ENCODE data around the gene FOXP1.
A peak's percentile ranks its signal among the peaks of the same experiment; 100 is the strongest.
"Not testable (repeated sequence)": the region's sequence is repeated elsewhere in the genome, so short reads cannot be mapped to it uniquely, and the experiment has no call there.

Gene FOXP1

DNA sequence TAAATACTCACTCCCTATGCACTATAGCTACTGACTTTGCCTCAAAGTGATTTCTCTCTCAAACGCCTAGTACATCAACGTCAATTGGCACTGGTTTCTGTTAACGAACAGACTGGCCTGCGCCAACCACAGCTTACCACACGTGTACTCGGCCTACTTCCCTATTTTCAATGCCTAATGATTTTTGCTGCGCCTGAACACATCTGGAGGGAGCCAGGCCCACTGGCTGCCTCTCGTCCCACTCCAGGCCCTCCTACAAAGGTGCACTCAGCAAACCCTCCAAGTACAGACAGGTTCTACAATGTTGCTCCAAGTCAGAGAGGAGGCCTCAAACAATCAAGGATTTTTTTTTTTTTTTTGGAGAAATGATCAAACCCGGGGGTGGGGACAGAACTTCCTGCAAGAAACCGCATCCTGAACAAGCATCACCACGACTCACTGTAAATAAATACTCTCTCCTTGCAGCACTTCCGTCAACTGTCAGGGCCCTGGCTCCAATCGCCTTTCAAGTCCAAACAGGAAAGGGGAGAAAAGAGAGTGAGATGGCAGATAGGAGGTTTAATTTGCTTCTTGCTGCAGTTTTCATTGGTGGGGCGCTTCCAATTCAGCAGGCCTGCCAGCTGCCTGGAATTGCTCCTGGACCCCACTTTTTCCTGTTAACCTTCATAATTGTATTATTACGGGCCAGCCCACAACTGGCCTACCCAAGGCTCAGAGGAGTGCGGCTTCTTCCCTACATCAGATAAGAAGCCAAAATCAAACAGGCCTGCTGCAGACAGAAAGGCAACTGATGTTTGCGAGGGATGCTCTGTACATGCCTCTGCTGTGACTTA is 139.3 kb downstream of the FOXP1 start:
- no peak for DNase-seq

GRCh38 chr3:71443332-71443731 is 140.2 kb downstream of the FOXP1 start:
- DNase-seq = no peak

DNA sequence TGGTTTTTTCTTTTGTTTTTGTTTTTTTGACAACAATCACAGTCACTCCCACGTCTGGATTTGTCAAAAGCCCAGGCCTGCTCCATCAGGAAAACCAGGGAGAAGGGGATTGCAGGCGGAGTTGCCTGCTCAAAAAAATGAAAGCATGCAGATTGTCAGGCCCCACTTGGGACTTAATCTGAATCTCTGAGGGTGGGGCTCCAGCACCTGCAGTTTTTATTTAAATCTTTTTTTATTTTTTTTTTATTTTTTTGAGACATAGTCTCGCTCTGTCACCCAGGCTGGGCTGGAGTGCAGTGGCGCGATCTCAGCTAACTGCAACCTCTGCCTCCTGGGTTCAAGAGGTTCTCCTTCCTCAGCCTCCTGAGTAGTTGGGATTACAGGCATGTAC is 140.9 kb downstream of the FOXP1 start:
- no peak for DNase-seq

- no peak for DNase-seq
These were observed 141.4 kb downstream of the FOXP1 start for GRCh38 chr3:71441925-71442651.

DNA sequence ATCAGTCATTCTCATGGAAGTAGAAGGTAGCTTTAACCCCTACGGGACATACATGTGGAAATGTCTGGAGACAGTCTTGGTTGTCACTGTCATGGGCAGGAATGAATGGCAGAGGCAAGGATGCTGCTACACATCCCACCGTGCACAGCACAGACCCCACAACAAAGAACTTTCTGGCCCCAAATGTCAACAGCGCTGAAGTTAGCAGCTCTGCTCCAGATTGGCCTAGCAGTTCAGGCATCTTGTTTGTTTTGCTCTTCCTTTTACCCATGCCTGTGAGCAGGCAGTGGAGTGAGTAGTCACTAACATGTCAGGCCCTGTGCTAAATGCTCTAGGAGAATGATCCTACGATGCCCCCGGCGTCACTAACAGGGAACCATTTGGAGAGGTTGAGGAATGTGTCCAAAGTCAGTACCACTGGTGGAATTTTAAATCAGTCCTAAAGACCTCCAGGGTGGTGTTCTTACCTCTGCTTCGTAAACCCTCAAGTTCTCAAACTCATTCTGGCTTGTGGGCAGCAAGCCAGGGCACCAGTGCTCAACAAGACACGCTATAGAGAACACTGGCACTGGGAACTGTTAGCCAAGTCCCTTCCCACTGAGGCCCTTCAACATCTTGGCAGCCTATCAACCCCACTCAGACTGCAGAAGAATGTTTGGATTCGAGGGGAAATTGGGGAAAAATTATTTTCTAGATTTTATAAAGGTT is 142.2 kb downstream of the FOXP1 start:
- DNase-seq = no peak

- no peak for DNase-seq
These were observed 144.6 kb downstream of the FOXP1 start for GRCh38 chr3:71438904-71439303.

GRCh38 chr3:71438071-71438685 is 145.3 kb downstream of the FOXP1 start:
- DNase-seq = no peak

DNA sequence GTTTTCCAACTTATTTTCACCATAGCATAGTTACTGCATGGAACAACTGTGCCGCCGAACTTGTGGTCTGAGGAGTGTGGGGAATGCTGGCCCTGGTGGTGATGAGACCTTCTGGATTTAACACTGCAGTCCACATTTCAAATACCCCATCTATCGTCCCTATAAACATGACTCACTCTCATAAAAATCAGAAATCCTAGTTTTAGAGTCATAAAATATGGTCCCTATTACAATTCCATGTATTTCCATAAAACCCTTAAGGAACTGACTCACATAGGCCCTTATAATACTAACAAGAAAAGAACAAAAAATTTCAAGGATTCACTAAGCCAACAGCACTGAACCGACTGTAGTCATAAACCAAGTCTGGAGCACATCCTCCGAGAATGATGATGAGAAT is 147.2 kb downstream of the FOXP1 start:
- no peak for DNase-seq

DNA sequence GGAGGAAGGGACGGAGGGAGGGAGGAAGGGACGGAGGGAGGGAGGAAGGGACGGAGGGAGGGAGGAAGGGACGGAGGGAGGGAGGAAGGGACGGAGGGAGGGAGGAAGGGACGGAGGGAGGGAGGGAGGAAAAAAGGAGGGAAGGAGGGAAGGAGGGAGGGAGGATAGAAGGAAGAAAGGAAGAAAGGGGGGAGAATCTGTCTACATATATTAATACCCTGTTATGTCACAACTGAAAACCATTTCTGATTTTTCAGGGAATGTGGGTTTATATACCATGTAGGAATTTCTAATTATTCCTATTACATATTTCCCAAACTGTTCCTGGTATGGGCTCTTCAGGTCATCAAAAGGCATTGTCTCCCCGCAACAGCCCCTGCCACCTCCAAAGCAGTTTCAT is 147.7 kb downstream of the FOXP1 start:
- DNase-seq = not testable (repeated sequence)

DNA sequence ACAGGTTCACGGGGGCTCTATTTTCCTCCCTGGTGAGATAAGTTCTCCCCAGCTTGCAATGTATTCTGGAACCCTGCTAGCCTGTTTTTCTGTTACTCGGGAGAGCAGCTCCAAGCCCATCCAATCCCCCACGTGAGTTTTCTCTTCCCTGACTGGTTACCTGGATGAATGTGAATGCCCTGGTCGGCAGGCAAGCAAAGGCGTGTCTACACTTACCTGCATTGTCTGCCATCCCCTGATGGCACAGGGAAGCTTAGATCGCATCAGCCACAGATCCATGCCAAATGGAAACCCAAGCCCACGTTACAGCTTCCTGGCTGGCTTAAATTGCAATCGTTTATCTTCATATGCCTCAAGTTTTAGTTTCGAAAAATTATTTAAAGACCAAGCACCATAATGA is 149.9 kb downstream of the FOXP1 start:
- DNase-seq = no peak

DNA sequence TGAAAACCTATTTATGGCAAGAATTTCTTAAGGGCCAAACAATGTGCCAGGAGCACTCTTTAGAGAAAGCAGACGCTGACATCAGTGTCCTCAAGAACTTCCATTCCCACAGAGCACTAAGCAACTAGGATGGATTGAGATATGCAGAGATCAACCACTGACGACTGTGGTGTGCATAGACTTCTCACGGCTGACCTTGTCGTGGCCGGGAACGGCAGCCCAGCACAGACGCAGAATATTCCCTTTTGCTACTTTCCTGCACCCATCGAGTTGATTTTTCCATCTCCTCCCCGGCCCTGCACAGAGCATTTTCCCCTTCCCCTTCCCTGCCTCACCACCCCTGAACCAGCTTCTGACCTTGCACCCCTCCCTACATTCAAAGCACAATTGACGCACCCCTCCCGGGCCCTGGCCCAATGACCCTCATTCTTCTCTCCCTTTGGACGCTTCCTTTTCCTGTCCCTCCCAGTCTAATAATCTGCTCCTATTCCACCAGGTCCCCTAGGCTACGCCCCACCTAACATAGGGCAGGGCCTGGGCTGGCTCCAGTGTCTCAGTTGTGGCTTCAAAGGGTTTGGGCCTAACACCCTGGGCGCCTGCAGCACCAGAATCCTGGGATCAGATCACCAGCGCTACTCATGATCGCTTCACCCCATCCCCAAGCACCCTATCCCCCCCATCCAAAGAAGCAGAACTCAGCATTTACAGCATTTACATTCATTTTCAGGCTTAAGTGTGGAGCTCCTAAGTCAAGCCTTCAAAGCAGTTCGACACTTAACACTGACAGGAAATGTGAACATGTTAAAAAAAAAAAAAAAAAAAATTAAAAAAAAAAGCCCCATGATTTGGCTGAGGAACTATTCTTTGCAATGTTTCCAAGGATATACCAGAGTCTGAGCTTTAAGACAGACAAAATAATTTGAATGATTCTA is 151.2 kb downstream of the FOXP1 start:
- DNase-seq = no peak

GRCh38 chr3:71430941-71431552 is 152.5 kb downstream of the FOXP1 start:
- no peak for DNase-seq

DNA sequence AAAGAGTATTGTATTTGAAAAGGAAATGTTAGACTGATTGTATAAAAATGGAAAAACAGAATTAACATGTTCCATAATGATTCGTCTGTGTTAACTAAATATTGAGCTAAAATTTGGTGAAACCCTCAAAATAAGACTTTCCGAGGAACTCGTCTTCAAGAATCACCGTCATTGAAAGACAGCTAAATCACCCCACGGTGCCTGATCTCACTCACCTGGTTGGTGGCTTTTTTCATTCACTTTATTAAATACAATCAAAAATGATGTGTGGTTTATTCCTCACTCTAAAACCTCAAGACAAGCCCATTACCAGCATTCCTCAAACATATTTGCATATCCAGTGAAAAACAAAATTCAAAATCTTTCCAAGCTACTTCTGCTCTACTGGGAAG is 153.9 kb downstream of the FOXP1 start:
- no peak for DNase-seq

DNA sequence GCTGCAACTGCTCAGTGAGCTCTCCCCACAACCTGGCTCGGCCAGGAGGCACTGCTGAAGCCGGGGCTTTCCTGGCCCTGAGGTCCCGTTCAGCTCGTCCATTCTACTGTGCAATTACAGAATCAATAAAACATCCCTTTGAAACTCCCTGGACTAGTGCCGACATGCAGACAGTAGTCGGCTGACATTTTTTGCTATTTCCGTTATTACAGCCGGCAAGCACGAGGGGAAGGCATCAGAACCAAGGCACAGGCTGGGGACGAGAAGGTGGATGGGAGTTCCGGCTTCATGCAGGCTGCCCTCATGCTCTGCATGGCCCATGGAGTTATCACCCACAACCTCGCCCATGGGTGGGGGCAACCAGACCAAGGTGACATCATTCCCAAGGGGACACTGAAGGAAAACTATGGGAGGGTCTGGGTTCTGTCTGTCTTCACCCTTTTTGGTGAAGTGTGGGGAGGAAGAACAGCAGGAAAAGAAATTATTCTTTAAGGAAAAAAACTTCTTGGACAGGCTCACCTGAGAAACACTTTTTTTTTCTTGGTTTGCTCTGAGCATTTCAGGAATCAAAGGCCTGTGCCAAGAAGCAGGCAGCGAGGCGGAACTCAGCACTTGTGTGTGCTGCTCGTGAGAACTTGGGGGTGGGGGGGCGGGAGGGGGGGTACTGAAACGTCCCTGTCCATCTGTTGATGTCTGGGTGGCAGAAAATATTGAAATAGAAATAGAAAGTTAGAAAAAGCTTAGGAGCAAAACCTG is 154.5 kb downstream of the FOXP1 start:
- peak; percentile 56 for DNase-seq

DNA sequence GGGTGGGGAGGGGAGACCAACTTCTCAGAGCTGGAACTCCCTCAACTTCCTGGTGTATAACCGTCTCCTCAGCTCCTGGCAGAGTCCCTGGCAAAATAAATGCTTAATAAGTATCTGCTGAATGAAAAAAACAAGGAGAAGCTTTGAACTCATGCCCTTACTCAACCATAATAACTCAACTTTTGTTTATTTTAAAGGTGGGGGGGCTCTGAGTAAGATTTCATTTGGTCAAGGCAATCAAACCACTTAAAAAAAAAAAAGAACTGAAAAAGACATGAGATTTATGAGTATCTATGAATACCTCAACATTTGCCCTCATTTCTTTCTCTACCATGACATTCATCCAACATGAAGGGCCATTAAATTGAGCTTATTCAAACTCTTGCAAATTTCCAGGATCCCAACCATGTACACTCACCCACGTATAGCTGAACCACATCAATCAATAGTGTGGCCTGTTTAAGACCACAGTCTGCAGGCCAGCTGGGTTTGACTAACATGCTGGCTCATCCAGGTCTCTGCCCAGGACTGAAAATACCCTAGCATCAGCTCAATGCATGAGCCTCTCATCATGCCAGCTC is 157.9 kb downstream of the FOXP1 start:
- no peak for DNase-seq

DNA sequence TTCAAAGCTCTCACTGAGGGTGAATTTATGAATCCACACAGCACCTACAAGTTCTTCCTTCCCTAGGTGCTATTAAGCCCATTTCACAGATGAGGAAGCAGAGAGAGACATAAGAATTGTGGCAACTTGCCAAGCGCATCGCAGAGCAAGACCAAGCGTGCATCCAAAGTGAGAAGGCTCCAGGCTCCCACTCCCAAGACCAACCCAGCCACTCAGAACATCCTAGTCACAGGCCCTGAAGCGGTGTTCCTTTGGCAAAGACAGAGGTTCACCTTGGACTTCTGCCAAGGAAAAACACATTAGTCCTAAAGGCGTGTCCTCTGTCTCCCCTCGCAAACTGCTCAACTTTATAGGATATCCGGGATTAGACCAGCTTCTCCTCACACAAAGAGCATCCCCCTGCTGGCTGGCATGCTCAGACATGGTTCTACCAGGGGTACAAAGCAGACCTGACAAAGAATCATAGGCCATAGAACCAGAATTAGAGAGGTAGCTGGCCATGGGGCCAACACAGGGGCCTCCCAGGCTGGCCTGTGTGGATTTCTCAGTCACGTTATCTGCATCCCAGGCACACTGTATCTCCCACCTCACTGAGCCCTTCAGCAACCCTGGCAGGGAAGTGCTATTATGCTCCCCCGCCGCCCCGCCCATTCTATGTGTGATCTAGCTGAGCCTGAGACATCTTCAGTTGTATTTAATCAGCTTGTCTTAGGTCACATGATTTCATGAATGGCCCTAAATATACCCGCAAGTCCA is 160.2 kb downstream of the FOXP1 start:
- DNase-seq = no peak

DNA sequence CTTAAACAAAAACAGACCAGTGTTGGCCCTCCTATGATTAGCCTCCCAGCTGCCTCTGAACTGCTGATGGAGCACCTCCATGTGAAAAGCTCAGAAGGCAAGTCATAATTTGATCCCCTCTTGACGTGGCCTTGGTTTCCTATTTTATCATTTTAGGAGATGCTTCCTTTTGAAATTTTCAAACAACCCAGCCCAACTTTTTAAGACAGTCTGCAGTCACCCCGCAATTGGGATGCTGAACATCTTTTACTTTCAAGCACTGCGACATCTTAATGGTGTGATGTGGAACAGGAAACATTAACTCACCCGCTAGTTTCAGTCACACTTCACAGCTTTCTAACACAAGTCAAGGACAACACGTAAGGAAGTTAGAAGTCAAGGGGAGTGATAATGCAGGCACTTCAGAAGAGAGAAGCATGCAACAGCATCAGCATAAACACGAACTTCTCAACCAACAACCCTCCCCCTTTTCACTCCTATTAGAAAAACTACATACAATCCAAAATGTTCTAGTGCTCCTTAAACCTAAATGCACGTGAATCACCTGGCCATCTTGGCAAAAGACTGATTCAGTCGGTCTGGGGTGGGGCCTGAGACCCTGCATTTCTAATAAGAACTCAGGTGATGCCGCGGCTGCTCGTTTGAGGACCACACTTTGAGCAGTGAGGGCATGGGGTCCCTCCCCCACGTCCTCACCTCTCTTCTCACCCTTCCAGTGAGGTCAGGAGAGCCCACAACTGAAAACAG is 161.5 kb downstream of the FOXP1 start:
- DNase-seq = no peak

DNA sequence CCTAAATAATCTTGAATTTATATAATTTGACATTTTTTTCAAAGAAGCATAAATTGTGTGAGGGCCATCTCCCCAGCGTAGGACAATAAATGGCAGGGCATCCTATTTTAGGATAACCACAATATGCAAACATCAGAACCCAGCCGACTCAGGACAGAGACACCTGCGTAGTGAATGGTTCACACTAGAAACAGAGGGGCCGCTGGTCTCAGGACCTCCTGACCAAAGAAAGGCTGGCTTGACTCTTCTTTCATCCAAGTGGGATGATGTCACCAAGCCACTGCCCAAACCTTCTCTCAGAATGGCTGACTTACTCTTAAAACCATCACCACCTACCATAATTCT is 162.1 kb downstream of the FOXP1 start:
- DNase-seq = no peak

GRCh38 chr3:71419369-71419768 is 164.2 kb downstream of the FOXP1 start:
- DNase-seq = no peak
